NCI-H1092 (cell line): ENCODE measurements around the gene ANKS1B.
"Not testable (repeated sequence)": the region's sequence is repeated elsewhere in the genome, so short reads cannot be mapped to it uniquely, and the experiment has no call there.

Experiments used
- DNase-seq: peaks from one replicate; lab custom pipeline; 2025; lab: John Stamatoyannopoulos, UW

The ANKS1B gene

GRCh38 chr12:99984271-99985128, at the start of gene ANKS1B:
Gene ANKS1B, minus strand, starts transcription at chr12:99984936. Its CDS starts 699 bp downstream, at chr12:99984237.
- DNase-seq: peak; percentile 64

GRCh38 chr12:100031836-100032235, 47.1 kb upstream of the ANKS1B start:
- no peak for DNase-seq

DNA sequence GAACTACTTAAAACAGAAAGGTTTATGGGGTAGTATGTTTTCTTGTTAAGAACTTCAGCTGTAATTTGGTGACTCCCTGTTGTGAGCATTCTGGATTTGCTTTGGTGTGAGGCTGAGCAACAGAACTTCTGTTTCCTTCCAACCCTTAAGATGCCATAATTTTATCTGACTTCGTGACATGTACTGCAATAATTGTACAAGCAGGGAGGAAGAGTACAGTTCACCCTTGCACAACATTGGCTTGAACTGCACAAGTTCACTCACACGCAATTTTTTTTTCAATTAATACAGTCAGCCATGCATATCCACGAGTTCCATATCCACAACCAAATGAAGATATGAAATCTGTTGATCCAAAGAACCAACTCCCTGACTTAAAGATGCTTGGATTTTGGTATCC, 42.9 kb upstream of the ANKS1B start:
- DNase-seq: no peak

GRCh38 chr12:100026241-100026640, 41.5 kb upstream of the ANKS1B start:
- no peak for DNase-seq

- no peak for DNase-seq
These were observed 40.3 kb upstream of the ANKS1B start for GRCh38 chr12:100024974-100025555.

DNA sequence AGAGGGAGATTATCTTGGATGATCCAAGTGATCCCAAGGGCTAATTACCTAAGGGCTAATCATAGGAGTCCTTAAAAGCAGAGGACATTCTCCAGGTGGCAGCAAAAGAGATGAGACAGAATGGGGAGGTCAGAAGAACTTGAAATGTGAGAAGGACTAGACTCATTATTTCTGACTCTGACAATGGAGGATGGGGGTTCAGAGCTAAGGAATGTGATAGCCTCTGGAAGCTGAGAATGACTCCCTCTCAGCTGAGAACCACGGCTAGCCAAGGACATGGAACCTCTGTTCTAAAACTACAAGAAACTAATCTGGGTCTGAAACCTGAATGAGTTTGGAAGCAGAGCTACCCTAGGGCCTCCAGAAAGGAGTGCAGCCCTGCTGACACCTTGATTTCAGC, 35.6 kb upstream of the ANKS1B start:
- DNase-seq: no peak

- no peak for DNase-seq
These were observed 32.3 kb upstream of the ANKS1B start for GRCh38 chr12:100017056-100017455.

GRCh38 chr12:100016304-100016703, 31.6 kb upstream of the ANKS1B start:
- not testable (repeated sequence) for DNase-seq

DNA sequence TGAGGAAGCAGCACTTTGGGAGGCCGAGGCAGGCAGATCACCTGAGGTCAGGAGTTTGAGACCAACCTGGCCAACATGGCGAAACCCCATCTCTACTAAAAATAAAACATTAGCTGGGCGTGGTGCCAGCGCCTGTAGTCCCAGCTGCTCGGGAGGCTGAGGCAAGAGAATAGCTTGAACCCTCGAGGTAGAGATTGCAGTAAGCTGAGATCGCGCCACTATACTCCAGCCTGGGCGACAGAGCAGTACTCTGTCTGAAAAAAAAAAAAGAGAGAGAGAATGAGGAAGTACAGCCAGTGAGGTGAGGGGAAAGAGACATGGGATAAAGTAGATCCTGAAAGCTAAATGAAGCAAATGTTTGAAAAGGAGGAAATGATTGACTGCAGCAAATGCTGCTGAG, 21.1 kb upstream of the ANKS1B start:
- not testable (repeated sequence) for DNase-seq

DNA sequence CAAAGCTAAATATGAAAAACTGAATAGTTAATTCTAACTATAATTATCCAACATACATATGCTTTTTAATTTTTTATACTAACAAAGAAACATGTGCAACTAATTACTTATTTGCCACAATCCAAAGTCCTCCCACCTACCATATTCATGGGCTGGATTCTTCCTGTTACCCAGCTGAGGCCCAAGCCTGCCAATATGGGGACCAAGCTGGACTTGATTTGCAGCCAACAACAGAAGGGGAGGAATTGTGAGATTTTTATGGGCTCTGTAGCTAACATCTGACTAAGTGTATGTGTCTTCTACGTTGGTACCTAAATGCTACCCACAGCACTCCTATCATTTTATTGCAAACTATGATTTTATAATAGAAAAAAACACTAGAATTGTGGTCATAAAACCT, 13.1 kb upstream of the ANKS1B start:
- DNase-seq: no peak

DNA sequence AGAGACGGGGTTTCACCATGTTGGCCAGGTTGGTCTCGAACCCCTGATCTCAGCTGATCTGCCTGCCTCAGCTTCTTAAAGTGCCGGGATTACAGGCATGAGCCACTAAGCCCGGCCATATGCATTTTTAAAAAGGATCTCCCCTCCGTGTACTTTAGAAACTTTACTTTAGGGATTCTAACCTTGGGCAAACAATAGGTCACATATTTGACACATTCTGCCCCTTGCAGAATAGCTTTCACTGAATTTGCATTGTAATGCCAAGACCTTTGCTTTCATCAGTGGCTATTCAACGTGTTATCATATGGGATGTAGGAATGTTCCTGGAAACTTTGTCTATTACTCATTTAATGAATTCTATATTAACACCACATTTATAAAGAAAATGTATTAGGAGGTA, 11.4 kb upstream of the ANKS1B start:
- no peak for DNase-seq

GRCh38 chr12:99985631-99986030, 895 bp upstream of the ANKS1B start:
- no peak for DNase-seq

DNA sequence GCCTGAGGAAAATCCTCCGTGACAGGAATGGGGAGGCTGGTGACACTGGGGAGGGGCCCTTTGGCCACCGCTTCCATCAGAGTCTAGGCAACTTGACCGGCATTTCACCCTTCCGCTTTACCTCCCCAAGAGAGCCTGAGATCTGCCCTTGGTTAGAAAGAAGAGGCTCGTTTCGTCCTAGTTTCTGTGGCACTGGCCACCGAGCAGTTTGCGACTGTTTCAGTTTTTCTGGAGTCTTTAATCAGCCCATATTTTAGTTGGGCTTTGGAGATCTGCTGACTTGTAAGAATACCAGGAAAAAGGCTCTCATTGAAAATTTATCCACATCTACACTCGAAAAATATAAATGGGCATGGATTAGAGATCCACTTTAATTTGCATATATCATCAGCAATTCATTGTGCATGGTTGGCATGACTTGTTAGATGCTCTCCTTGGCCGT, 414 bp upstream of the ANKS1B start:
- no peak for DNase-seq

DNA sequence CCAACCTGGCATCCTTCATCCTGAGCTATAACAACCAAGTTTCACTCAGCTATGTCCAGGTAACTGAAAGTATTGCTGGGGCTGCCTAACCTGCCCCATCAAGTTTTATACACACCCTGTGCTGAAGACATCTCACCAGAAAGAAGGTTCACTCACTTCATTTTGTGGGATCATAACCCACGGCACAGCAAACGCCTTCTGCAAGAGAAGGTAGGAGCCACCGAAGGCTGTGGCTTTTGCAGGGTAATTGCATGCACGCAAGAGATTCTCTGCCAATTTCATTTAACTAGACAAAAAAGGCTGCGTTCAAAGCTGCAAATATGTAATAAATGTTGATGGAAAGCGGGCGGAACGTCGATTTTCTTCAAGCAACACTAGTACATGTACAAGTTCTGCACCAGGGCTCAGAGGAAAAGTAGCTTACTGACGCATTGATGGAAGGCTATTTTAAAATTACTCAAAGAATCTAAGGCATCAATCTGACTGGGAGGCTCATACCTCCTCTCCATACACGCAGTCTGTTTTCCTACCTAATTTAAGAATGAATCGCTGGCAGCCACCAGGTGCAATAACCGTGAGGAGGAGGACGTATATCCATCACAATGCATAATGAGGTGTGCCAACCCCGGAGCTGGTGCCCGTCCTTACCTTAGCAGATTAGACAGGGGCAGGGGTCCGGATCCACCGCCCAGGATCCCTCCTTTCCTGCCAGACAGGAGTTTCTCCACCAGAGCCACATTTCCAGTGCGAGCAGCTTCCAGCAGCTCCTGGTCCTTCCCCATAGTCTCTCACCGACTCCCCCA, 1.1 kb downstream of the ANKS1B start:
- no peak for DNase-seq

DNA sequence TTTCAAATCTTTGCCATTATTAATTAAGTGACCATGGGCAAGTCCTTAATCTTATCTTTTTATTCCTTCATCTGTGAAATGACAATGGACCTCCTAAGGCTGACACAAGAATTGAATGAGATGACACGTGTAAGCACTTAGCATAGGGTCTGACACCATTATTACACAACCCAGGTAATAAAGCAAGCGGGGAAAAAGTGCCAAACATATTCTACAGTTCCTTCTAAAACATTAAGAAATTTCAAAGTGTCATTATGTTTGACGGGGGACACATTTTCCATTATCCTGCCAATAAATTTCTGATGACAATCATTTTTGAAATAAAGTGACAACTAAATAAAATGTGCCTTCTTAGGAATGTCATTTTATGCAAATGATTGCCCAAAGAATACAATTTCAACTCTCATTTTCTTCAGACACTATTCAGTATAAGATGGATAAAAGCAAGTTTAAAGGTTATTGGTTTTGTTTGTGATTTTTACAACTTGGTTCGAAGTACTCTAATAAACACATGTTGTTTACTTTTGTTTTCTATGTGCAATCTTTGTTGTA, 3.0 kb downstream of the ANKS1B start:
- no peak for DNase-seq

GRCh38 chr12:99979471-99979870, 5.3 kb downstream of the ANKS1B start:
- no peak for DNase-seq

DNA sequence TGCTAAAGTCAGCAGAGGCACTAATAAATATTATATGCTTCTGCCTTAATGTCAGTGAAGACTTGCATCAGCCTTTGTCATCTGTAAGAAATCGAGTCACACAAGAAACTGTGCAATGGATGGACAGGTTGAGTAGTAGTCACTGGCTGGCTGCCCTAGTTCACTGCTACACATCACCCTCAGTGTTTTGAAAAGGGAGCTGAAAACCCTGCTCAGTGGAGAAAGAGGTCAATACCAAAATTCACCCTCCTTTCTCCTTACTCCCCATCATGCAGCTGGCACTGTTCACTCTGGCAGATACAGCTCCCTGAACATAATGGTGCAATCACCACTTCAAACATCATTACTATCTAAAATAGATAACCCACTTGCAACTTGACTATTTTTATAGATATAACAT, 6.6 kb downstream of the ANKS1B start:
- DNase-seq: no peak

- no peak for DNase-seq
These were observed 7.2 kb downstream of the ANKS1B start for GRCh38 chr12:99977550-99977949.

- DNase-seq: no peak
These were observed 8.0 kb downstream of the ANKS1B start for GRCh38 chr12:99976762-99977161.

DNA sequence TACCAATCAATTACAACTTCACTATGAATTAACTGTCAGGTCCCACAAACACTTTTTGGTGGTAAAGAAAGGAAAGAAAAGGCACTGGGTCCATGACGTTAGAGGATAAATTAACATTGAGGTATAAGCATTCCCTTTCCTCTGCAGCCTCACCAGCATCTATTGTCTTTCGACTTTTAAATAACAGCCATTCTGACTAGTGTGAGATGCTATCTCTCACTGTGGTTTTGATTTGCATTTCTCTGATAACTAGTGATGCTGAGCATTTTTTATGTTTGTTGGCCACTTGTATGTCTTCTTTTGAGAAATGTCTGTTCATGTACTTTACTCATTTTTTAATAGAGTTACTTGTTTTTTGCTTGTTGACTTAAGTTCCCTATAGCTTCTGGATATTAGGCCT, 9.4 kb downstream of the ANKS1B start:
- DNase-seq: no peak

DNA sequence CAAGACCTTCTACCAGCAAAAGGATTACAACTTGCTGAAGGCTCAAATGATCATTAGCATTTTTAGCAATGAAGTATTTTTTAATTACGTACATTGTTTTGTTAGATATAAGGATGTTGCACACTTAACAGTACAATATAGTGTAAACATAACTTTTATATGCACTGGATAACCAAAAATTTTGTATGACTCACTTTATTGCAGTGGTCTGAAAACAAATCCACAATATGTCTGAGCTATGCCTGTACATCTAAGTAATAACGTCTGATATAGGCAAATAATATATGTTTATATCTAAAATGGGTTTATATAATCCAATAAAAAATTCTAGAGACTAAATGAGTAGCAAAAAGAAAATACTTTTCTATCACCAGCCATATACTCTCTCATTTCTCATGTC, 10.6 kb downstream of the ANKS1B start:
- no peak for DNase-seq

DNA sequence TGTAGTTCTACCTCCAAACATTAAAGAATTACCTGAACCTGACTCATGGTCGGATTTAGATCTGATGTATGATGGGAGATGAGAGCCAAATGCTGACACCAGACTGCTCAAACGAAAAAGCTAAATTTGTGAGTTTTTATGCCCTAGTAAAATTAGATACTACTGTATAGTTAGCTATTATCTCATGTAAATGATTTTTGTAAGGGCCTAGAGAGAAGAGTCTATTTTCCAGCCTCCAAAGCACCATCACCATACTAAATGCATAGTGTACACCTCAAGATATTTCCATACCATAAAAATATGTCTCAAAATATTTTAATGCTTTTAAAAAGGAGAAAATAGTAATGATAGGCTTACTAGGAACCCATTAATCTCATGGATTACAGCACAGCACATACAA, 18.3 kb downstream of the ANKS1B start:
- no peak for DNase-seq
